ENCODE results near the gene SH3BP1.

SH3BP1 gene

DNA sequence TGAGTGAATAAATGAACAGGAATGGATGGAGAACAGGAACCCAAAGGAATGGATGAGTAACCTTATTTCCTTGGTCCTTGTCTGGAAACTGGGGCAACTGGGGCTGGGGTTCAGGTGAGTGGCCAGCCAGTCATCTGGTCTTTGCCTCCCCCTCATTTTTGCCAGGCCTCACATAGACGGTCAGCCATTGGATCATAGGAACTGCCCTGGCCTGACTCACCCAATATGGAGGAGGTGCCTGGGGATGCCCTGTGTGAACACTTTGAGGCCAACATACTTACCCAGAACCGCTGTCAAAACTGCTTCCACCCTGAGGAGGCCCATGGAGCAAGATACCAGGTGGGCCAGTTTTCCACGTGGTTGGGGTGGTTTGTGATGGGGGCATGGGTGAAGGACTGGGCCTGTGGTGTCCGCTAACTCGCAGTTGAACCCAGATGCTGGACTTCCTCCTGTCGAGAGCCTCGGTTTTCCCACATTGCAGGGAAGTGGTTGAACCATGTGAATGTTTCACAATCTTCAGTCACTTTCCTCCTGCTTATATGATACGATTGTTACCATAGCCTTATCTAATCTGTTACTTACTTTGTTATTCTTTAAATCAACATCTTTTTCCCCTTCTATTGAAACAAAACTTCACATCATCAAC is 61.8 kb downstream of the SH3BP1 start:
- no peaks in the 10 kb centered on the region for H3K27me3 ChIP-seq (ENCODE audit: control insufficient read depth, insufficient read depth, low read length)
- H3K27ac ChIP-seq = no peak overlapping the region
- no peaks in the 10 kb centered on the region for H3K36me3 ChIP-seq (ENCODE audit: control insufficient read depth, insufficient read depth, low read length)
- no peak overlapping the region for H2AFZ ChIP-seq
- H3K4me1 ChIP-seq = no peaks in the 10 kb centered on the region
- no peak overlapping the region for H3K4me3 ChIP-seq (ENCODE audit: low read depth, low read length)
- no peaks in the 10 kb centered on the region for H3K79me2 ChIP-seq
- TF ChIP-seq, protein P1, sequence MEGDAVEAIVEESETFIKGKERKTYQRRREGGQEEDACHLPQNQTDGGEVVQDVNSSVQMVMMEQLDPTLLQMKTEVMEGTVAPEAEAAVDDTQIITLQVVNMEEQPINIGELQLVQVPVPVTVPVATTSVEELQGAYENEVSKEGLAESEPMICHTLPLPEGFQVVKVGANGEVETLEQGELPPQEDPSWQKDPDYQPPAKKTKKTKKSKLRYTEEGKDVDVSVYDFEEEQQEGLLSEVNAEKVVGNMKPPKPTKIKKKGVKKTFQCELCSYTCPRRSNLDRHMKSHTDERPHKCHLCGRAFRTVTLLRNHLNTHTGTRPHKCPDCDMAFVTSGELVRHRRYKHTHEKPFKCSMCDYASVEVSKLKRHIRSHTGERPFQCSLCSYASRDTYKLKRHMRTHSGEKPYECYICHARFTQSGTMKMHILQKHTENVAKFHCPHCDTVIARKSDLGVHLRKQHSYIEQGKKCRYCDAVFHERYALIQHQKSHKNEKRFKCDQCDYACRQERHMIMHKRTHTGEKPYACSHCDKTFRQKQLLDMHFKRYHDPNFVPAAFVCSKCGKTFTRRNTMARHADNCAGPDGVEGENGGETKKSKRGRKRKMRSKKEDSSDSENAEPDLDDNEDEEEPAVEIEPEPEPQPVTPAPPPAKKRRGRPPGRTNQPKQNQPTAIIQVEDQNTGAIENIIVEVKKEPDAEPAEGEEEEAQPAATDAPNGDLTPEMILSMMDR (IDR thresholded peaks at IDR 0.05) = no peak
- no peak overlapping the region for H3K4me2 ChIP-seq (ENCODE audit: low read length)
- no peak overlapping the region for H3K9ac ChIP-seq
- H3K9me3 ChIP-seq (ENCODE audit: control insufficient read depth, low read length) = no peaks in the 10 kb centered on the region

DNA sequence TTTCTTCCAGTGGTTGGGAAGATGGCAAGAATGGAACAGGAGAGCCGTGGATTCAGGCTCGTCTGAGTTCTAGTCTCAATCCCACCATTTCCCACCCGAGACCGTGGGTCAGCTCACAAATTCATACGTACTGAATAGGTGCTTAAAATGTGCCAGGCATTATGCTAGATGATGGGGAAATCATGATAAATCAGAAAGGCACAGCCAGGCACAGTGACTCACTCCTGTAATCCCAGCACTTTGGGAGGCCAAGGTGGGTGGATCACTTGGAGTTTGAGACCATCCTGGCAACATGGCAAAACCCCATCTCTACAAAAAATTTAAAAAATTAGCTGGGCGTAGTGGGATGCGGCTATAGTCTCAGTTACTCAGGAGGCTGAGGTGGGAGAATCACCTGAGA is 64.4 kb downstream of the SH3BP1 start:
- H3K4me2 ChIP-seq (ENCODE audit: low read length) = no peak overlapping the region
- no peak overlapping the region for H3K27ac ChIP-seq
- TF ChIP-seq, protein P1 (IDR thresholded peaks at IDR 0.05) = no peak
- H3K79me2 ChIP-seq = no peaks in the 10 kb centered on the region
- H3K4me1 ChIP-seq = no peaks in the 10 kb centered on the region
- H3K9me3 ChIP-seq (ENCODE audit: control insufficient read depth, low read length) = no peaks in the 10 kb centered on the region
- H3K4me3 ChIP-seq (ENCODE audit: low read depth, low read length) = no peak overlapping the region
- no peak overlapping the region for H3K9ac ChIP-seq
- no peaks in the 10 kb centered on the region for H3K36me3 ChIP-seq (ENCODE audit: control insufficient read depth, insufficient read depth, low read length)
- no peak overlapping the region for H2AFZ ChIP-seq
- H3K27me3 ChIP-seq (ENCODE audit: control insufficient read depth, insufficient read depth, low read length) = no peaks in the 10 kb centered on the region

DNA sequence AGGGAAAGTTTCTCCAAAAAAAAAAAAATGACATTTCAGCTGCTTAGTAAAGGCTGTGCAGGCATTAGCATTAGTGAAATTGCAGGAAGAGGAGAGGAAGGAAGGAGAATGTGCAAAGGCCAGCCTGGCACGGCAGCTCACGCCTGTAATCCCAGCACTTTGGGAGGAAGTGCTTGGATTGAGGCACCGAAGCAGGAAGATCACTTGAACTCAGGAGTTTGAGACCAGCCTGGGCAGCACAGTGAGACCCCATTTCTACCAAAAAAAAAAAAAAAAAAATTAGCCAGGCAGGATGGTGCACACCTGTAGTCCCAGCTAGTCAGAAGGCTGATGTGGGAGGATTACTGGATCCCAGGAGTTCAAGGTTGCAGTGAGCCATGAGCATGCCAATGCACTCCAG is 65.2 kb downstream of the SH3BP1 start:
- Histone ChIP-seq H3K4me2 (ENCODE audit: low read length) (no peak overlapping the region), H3K36me3 (ENCODE audit: control insufficient read depth, insufficient read depth, low read length) (no peaks in the 10 kb centered on the region), H3K27me3 (ENCODE audit: control insufficient read depth, insufficient read depth, low read length) (no peaks in the 10 kb centered on the region), H3K9ac (no peak overlapping the region), H3K4me1 (no peaks in the 10 kb centered on the region), H2AFZ (no peak overlapping the region), H3K9me3 (ENCODE audit: control insufficient read depth, low read length) (no peaks in the 10 kb centered on the region), H3K79me2 (no peaks in the 10 kb centered on the region), H3K4me3 (ENCODE audit: low read depth, low read length) (no peak overlapping the region), H3K27ac (no peak overlapping the region)
- TF ChIP-seq, protein P1 (IDR thresholded peaks at IDR 0.05) = no peak

DNA sequence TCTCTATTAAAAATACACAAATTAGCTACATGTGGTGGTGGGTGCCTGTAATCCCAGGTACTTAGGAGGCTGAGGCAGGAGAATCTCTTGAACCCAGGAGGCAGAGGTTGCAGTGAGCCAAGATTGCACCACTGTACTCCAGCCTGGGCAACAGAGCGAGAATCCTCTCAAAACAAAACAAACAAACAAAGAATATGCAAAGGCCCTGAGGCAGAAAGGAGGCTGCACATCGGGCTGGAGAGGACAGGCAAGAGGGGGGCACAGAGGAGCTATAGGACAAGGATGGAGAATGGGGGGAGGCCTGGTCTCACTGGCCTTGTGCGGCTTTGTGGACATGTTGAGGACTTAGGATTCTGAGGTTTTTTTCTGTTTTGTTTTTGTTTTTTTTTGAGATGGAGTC is 65.7 kb downstream of the SH3BP1 start:
- Histone ChIP-seq H3K27ac (no peak overlapping the region), H3K27me3 (ENCODE audit: control insufficient read depth, insufficient read depth, low read length) (no peaks in the 10 kb centered on the region), H3K79me2 (no peaks in the 10 kb centered on the region), H3K4me1 (no peaks in the 10 kb centered on the region), H3K9me3 (ENCODE audit: control insufficient read depth, low read length) (no peaks in the 10 kb centered on the region), H3K4me3 (ENCODE audit: low read depth, low read length) (no peak overlapping the region), H3K4me2 (ENCODE audit: low read length) (no peak overlapping the region), H3K36me3 (ENCODE audit: control insufficient read depth, insufficient read depth, low read length) (no peaks in the 10 kb centered on the region), H2AFZ (no peak overlapping the region), H3K9ac (no peak overlapping the region)
- TF ChIP-seq, protein P1 (IDR thresholded peaks at IDR 0.05) = no peak
